ENCODE results near the gene ALKBH8.
A peak's percentile ranks its signal among the peaks of the same experiment; 100 is the strongest.

The ALKBH8 gene

DNA sequence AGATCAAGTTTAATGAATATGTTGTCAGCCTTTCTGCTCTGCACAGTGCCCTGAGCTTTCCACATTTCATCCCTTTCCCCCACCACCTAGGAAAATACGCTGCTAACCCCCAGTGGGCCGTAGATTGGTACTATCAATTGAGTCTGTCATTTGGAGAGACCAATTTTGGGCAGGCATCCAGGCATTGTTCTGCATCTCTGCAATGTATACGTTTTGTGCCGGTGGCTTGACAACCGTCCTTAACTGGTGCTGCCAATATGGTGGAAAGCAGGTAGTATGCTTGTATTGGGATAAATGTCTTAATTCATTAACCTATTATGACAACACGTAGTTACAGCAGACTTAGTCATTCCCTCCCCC is 26.7 kb upstream of the ALKBH8 start:
- no peak overlapping the region for H3K27ac ChIP-seq
- TF ChIP-seq, protein P1, sequence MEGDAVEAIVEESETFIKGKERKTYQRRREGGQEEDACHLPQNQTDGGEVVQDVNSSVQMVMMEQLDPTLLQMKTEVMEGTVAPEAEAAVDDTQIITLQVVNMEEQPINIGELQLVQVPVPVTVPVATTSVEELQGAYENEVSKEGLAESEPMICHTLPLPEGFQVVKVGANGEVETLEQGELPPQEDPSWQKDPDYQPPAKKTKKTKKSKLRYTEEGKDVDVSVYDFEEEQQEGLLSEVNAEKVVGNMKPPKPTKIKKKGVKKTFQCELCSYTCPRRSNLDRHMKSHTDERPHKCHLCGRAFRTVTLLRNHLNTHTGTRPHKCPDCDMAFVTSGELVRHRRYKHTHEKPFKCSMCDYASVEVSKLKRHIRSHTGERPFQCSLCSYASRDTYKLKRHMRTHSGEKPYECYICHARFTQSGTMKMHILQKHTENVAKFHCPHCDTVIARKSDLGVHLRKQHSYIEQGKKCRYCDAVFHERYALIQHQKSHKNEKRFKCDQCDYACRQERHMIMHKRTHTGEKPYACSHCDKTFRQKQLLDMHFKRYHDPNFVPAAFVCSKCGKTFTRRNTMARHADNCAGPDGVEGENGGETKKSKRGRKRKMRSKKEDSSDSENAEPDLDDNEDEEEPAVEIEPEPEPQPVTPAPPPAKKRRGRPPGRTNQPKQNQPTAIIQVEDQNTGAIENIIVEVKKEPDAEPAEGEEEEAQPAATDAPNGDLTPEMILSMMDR (IDR thresholded peaks at IDR 0.05; ENCODE audit: low read depth, low read length) = no peak
- no peaks in the 10 kb centered on the region for H3K9me3 ChIP-seq (ENCODE audit: severe bottlenecking)
- H3K27me3 ChIP-seq (ENCODE audit: insufficient read depth, low read depth, severe bottlenecking) = peaks cover 8% of the 10 kb centered on the region
- H3K4me3 ChIP-seq (ENCODE audit: low read depth, low read length) = no peak overlapping the region
- no peaks in the 10 kb centered on the region for H3K36me3 ChIP-seq
- DNase-seq = no peak

DNA sequence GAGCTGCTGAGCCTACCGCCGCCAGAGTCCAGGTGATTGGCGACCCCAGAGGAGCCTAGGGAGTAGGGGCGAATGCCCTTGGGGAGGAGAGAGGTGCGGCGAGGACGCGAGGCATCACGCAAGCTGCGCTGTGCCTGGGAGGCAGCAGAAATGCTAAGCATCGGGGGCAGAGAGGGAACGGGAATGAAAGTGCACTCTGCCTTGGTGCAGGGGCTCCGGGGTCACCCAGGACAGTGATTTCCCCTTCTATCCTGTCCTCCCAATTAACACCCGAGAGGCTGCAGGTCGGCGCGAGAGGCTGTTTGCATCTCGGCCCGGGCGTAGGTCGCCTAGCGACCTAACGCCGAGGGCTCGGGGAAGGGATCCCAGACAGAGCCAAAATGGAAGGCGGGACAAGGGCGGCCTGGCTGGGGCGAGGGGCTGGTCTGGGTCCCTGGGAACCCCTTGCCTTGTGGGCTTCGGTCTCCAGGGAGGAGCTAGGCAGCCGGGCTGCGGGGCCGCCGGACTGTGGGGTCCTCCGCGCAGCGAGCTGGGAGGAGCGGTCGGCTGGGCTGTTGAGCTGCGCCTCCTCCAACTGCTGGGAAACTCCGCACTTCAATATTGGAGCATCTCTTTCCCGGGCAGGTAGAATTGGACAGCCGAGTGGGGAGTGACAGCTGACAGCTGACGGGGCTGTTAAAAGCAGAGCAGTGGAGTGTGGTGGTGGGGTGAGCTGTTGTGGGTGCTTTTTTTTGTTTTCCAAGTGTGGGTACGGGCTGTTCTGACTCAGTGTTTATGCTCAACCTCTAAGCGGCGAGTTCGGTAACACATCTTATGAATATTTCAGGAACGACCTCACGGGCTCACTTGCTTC is 26.1 kb upstream of the ALKBH8 start:
- peaks cover 8% of the 10 kb centered on the region for H3K27me3 ChIP-seq (ENCODE audit: insufficient read depth, low read depth, severe bottlenecking)
- peak overlapping the region; percentile 92 for H3K4me3 ChIP-seq (ENCODE audit: low read depth, low read length)
- H3K27ac ChIP-seq = no peak overlapping the region
- H3K36me3 ChIP-seq = no peaks in the 10 kb centered on the region
- no peak for DNase-seq
- TF ChIP-seq, protein P1 (IDR thresholded peaks at IDR 0.05; ENCODE audit: low read depth, low read length) = no peak
- no peaks in the 10 kb centered on the region for H3K9me3 ChIP-seq (ENCODE audit: severe bottlenecking)

DNA sequence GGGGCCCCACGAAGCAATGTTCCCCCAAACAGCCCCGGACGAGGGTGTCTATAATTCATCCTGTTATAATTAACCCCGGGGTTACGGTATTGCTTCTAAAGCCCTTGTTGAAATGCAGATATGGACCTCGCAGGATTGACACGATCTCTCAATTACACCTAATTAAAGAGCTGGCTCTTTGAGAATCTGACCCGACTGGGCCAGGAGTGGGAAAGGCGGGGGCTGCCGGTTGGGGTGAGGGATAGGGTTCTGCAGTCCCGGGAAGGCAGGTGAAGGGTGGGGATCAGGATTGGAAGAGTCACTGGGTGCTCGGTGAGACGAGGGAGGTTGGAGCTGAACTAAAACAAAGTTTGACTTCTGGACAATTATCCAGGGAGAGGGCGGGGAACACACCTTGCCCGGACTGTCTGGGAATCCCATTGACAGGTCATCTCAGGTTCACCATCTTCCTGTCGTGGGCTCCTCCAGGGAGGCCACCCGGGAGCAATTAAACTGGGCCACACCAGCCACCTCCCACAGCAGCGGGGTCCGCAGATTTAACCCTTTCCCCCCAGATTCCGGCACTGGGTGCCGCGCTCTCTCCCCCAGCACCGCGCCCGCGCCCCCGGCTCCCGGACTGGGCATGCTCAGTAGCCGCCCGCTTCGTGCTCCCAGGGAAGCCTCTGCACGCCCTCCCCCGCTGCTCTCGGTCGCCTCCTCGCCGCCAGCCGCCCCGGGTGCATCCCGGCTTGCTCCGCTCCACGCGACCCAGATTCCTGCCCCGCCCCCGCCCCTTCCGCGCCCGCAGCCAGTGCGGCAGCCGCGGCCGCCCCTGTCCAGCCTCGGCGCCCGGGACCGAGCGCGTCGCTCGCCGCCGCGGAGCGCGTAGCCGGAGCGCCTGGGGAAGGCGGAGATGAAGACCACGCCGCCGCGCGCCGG is 25.2 kb upstream of the ALKBH8 start, which contains the start of gene ELMOD1:
TSS of gene ELMOD1 (plus strand) at position 688 of the 918 bp plus-strand sequence. CDS start 27,043 bp downstream, outside the sequence.
- TF ChIP-seq, protein P1 (IDR thresholded peaks at IDR 0.05; ENCODE audit: low read depth, low read length) = peak; percentile 50
- H3K27me3 ChIP-seq (ENCODE audit: insufficient read depth, low read depth, severe bottlenecking) = peaks cover 8% of the 10 kb centered on the region
- DNase-seq = peak; percentile 85

DNA sequence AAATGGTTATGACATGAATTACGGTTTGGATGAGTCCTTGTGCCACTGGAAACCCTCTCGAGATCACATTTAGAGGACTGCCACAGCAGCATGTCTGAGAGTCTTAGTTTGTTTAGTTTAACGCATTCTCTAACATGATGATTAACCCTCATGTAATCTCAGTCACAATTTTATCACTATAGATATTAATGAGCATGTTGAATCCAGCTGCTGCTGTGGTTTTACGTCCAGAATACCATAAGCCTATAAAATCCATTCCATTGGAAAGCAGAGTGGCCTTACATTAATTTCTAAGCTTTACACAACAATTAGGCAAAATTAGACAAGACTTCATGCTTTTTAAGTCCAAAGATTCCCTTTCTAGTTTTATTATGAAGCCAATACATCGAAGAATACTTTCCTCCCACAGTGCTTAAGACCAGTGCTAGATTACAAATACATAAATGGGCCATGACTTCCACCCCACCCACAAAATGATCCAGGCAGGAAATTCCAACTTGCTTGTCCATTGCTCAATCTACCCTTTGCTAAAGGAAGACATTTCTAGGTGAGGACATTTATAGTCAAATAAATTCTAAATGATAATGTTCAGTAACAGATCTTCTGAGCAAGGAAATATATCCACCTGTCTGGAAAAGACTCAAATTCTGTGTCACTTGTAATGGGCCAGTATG is 21.9 kb upstream of the ALKBH8 start:
- Histone ChIP-seq H3K9me3 (ENCODE audit: severe bottlenecking) (no peaks in the 10 kb centered on the region), H3K4me3 (ENCODE audit: low read depth, low read length) (no peak overlapping the region), H3K27ac (no peak overlapping the region), H3K36me3 (no peaks in the 10 kb centered on the region), H3K27me3 (ENCODE audit: insufficient read depth, low read depth, severe bottlenecking) (peaks cover 6% of the 10 kb centered on the region)
- DNase-seq = no peak
- TF ChIP-seq, protein P1 (IDR thresholded peaks at IDR 0.05; ENCODE audit: low read depth, low read length) = no peak

More for the DNA sequence above, 25.2 kb upstream of the ALKBH8 start, which contains the start of gene ELMOD1:
- no peaks in the 10 kb centered on the region for H3K9me3 ChIP-seq (ENCODE audit: severe bottlenecking)
- no peaks in the 10 kb centered on the region for H3K36me3 ChIP-seq
- peak within 1 kb of the TSS; percentile 92 for H3K4me3 ChIP-seq (ENCODE audit: low read depth, low read length)
- no peak within 1 kb of the TSS for H3K27ac ChIP-seq

DNA sequence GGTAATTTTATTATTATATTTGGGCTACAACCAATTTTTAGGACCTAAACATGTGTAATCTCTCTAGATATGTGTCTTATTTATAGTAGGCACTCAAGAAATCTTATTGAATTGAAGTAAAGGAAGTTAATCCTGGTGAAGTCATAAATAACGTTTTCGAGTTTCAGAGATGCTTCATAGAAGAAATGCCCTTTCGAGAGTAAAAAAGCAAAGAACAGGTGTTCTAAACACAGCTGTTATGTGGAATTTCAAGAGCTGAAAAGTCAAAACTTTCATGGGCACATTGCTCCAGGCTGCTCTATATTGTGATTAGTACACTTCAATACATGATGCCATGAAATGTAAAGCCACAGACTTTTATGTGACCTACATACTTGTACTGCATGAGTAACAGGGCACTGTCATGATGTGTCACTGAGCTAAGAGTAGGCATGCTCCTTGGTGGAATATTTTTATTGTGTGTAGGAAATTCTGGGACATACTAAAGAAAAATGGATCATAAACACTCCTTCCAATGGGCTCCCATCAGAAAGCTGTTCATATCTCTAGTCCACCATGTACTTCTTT is 18.2 kb upstream of the ALKBH8 start:
- Histone ChIP-seq H3K36me3 (no peaks in the 10 kb centered on the region), H3K27ac (no peak overlapping the region)
- DNase-seq = no peak

More for the DNA sequence above, 18.2 kb upstream of the ALKBH8 start:
- TF ChIP-seq, protein P1 (IDR thresholded peaks at IDR 0.05; ENCODE audit: low read depth, low read length) = no peak
- Histone ChIP-seq H3K9me3 (ENCODE audit: severe bottlenecking) (no peaks in the 10 kb centered on the region), H3K27me3 (ENCODE audit: insufficient read depth, low read depth, severe bottlenecking) (no peaks in the 10 kb centered on the region), H3K4me3 (ENCODE audit: low read depth, low read length) (no peak overlapping the region)
